HepG2 (cell line): Measurements from ENCODE around the gene NRL. TPM values are rescaled to one million over a fixed set of nuclear protein-coding genes. Genes with fewer than 3 reads are reported as not detected.

Experiments
- AKAP8 ChIP-seq: sonication (generic); formaldehyde crosslinking; IDR thresholded peaks from 2 replicates; pipeline ENCODE4 v1.5.1; 2020; ENCODE audit warnings: mild to moderate bottlenecking, missing genetic modification reagents
- CENPT ChIP-seq: sonication (generic); formaldehyde crosslinking; IDR thresholded peaks from 2 replicates; pipeline ENCODE4 v1.8.0; 2022; ENCODE audit warnings: low read depth, mild to moderate bottlenecking, moderate library complexity, missing genetic modification reagents
- ERF ChIP-seq: IDR thresholded peaks from 2 replicates; pipeline ENCODE4 v1.6.1; 2018; ENCODE audit warnings: missing biosample characterization, missing genetic modification reagents
- FOXJ3 ChIP-seq: sonication (generic); formaldehyde crosslinking; IDR thresholded peaks from 2 replicates; pipeline ENCODE4 v1.4.0; 2020; ENCODE audit warnings: missing genetic modification reagents, mild to moderate bottlenecking, borderline replicate concordance
- GMEB2 ChIP-seq: IDR thresholded peaks from 2 replicates; pipeline ENCODE4 v1.6.1; 2016; ENCODE audit warnings: missing biosample characterization, missing genetic modification reagents, low read depth
- HNRNPLL ChIP-seq: fragments of 200-400 bp; formaldehyde crosslinking; IDR thresholded peaks from 2 replicates; pipeline ENCODE4 v1.6.1; 2017; ENCODE audit warnings: mild to moderate bottlenecking, low read depth, low read length; ENCODE audit not compliant: poor library complexity, severe bottlenecking
- ONECUT2 ChIP-seq: sonication (generic); formaldehyde crosslinking; IDR thresholded peaks from 2 replicates; pipeline ENCODE4 v1.4.0; 2020; ENCODE audit warnings: missing genetic modification reagents
- RARA ChIP-seq: IDR thresholded peaks from 2 replicates; pipeline ENCODE4 v1.6.1; 2016; ENCODE audit warnings: missing genetic modification reagents, missing compliant biosample characterization
- RBAK ChIP-seq: sonication (generic); formaldehyde crosslinking; IDR thresholded peaks from 2 replicates; pipeline ENCODE4 v1.5.1; 2020; ENCODE audit warnings: mild to moderate bottlenecking, missing genetic modification reagents
- SSRP1 ChIP-seq: IDR thresholded peaks from 2 replicates; pipeline ENCODE4 v1.6.1; 2016; ENCODE audit warnings: control low read depth
- TEAD3 ChIP-seq: optimal IDR thresholded peaks from 2 replicates; pipeline ENCODE3; 2016; ENCODE audit warnings: borderline replicate concordance
- TMF1 ChIP-seq: sonication (generic); formaldehyde crosslinking; IDR thresholded peaks from 2 replicates; pipeline ENCODE4 v1.8.1; 2022; ENCODE audit warnings: low read depth, missing genetic modification reagents
- ZFP41 ChIP-seq: sonication (generic); formaldehyde crosslinking; IDR thresholded peaks from 2 replicates; pipeline ENCODE4 v1.4.0; 2020; ENCODE audit warnings: mild to moderate bottlenecking, missing genetic modification reagents, borderline replicate concordance
- ZMAT3 ChIP-seq: sonication (generic); formaldehyde crosslinking; conservative IDR thresholded peaks from 2 replicates; pipeline ENCODE4 v1.7.0; 2021; ENCODE audit warnings: missing genetic modification reagents
- ZNF550 ChIP-seq: sonication (generic); formaldehyde crosslinking; IDR thresholded peaks from 2 replicates; pipeline ENCODE4 v1.4.0; 2020; ENCODE audit warnings: mild to moderate bottlenecking, missing genetic modification reagents, borderline replicate concordance
- ZNF605 ChIP-seq: sonication (generic); formaldehyde crosslinking; IDR thresholded peaks from 2 replicates; pipeline ENCODE4 v1.8.0; 2022; ENCODE audit warnings: mild to moderate bottlenecking, missing genetic modification reagents
- ZNF678 ChIP-seq: sonication (generic); formaldehyde crosslinking; IDR thresholded peaks from 2 replicates; pipeline ENCODE4 v1.4.0; 2020; ENCODE audit warnings: mild to moderate bottlenecking, missing genetic modification reagents
- ZSCAN12 ChIP-seq: sonication (generic); formaldehyde crosslinking; IDR thresholded peaks from 2 replicates; pipeline ENCODE4 v1.9.0; 2021; ENCODE audit warnings: mild to moderate bottlenecking, missing genetic modification reagents
- ZSCAN22 ChIP-seq: sonication (generic); formaldehyde crosslinking; IDR thresholded peaks from 2 replicates; pipeline ENCODE4 v1.4.0; 2020; ENCODE audit warnings: mild to moderate bottlenecking, missing genetic modification reagents
- polyA plus RNA-seq, 8 experiments: library from polyadenylated mRNA; depleted of rRNA in 3 of 8; stranded (reverse) in 7 of 8; unstranded in 1 of 8; fragments of >200 nt; fragmentation: Illumina TruSeq in 4 of 8; extraction: Trizol in 4 of 8; gene quantifications; 2 replicates each; pipeline versions ENCODE4 v1.2.1 to v1.2.3, GENCODE V29; 2011 to 2016; ENCODE audit warnings: low read depth in 4 of 8, missing spikeins in 1 of 8, mixed read lengths in 1 of 8; ENCODE audit not compliant: insufficient read depth in 1 of 8
- total RNA-seq, 5 experiments: library from RNA; depleted of rRNA; stranded (reverse); fragments of >200 nt; fragmentation: Illumina TruSeq; extraction: Trizol; gene quantifications; 2 replicates each; pipeline ENCODE4 v1.2.3, GENCODE V29; 2016; ENCODE audit warnings: low read depth in 1 of 5

The NRL gene
- total and polyA plus RNA-seq, 2 of the 13 experiments (the other 11 are each of a cell fraction or from before 2014, with no cell fraction given) = 2.5 to 4.7 TPM

DNA sequence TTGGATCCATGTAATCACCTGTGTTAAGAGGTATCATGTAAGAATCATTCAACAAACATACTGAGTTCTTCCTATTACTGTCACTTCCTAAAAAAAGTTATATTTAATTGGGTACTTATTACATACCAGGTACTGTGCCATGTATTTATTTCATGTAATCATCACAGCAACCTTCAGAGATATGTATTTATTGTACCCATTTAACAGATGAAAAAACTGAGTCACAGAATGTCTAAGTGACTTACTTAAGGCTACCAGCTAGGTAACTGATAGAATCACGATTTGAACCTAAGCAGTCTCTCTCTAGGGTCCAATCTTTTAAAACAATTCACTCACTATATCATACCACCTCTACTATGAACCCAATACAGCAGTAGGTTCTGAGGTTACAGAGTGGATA, 29.7 kb upstream of the NRL start (continued):
- no peak for TF ChIP-seq RBAK (CRISPR knock-in tag)
- no peak for TF ChIP-seq TMF1 (CRISPR knock-in tag)
- TF ChIP-seq ERF = no peak
- TF ChIP-seq ZNF678 (CRISPR knock-in tag) = no peak
- TF ChIP-seq ZSCAN12 = no peak
- TF ChIP-seq ZSCAN22 = no peak
- TF ChIP-seq HNRNPLL = no peak
- TF ChIP-seq ZNF550 (CRISPR knock-in tag) = no peak
- no peak for TF ChIP-seq ONECUT2 (CRISPR knock-in tag)
- no peak for TF ChIP-seq ZNF605 (CRISPR knock-in tag)
- TF ChIP-seq TEAD3 (CRISPR knock-in tag) = no peak
- no peak for TF ChIP-seq RARA (CRISPR knock-in tag)
- no peak for TF ChIP-seq CENPT
- no peak for TF ChIP-seq FOXJ3
- TF ChIP-seq ZMAT3 = 0 out of 2 replicates have a peak, but pooled peaks have one; percentile 45
- peak; percentile 81; the same call in 1 of the 2 replicates for TF ChIP-seq SSRP1 (CRISPR knock-in tag)
- TF ChIP-seq AKAP8 (CRISPR knock-in tag) = no peak
- TF ChIP-seq ZFP41 (CRISPR knock-in tag) = no peak
- no peak for TF ChIP-seq GMEB2 (CRISPR knock-in tag)
